B cell (primary cell): ENCODE measurements around the gene HBZ. TPM values are rescaled to one million over a fixed set of nuclear protein-coding genes. Genes with fewer than 3 reads are reported as not detected.

Experiments
- ATAC-seq: fragments of 200-7000 bp; cut with Tn5 transposase; one replicate; pipeline ENCODE4 v1.10.0; 2021; ENCODE audit warnings: low read depth, mild to moderate bottlenecking, moderate number of reproducible peaks, moderate library complexity
- CTCF ChIA-PET: fragments of 350-600 bp; sonication (Branson Sonifier 250); formaldehyde crosslinking; loops from one replicate; lab custom pipeline; 2021; ENCODE audit warnings: antibody characterized with exemption, inconsistent platforms; lab: Charles Lee
- POLR2A ChIA-PET: fragments of 350-600 bp; sonication (Branson Sonifier 250); formaldehyde crosslinking; loops from one replicate; lab custom pipeline; 2021; ENCODE audit warnings: antibody characterized with exemption; lab: Charles Lee
- DNase-seq: peaks from one replicate; pipeline ENCODE4 v3.0.0; 2013
- H2AFZ ChIP-seq: 2 replicates; pipeline ENCODE4 v1.6.1; 2012; ENCODE audit warnings: mild to moderate bottlenecking, low read depth, low read length; ENCODE audit not compliant: insufficient read depth, poor library complexity, severe bottlenecking
- H3K27ac ChIP-seq, 2 donors: 1 replicate in 1 of 2; 2 replicates in 1 of 2; pipeline ENCODE4 v1.5.1; 2012 to 2013; ENCODE audit warnings: low read length in 2 of 2, mild to moderate bottlenecking in 2 of 2, moderate library complexity in 1 of 2
- H3K27me3 ChIP-seq, 4 experiments: fragments of 200-600 bp in 1 of 4; sonication (generic) in 1 of 4; replicated peaks in 1 of 4; 1 replicate in 2 of 4; 2 replicates in 2 of 4; pipeline versions ENCODE4 v1.6.1 to v1.7.0; 2013 to 2016; ENCODE audit warnings: low read length in 3 of 4, mild to moderate bottlenecking in 2 of 4, mixed read lengths in 1 of 4, moderate library complexity in 1 of 4; ENCODE audit not compliant: insufficient read depth in 4 of 4, control insufficient read depth in 3 of 4; ENCODE audit errors: control extremely low read depth in 1 of 4
- H3K36me3 ChIP-seq, 2 experiments: replicated peaks in 1 of 2; 1 replicate in 1 of 2; 2 replicates in 1 of 2; pipeline versions ENCODE4 v1.6.1 to v1.7.1; 2013; ENCODE audit warnings: low read length in 1 of 2; ENCODE audit not compliant: insufficient read depth in 2 of 2, control insufficient read depth in 1 of 2; ENCODE audit errors: control extremely low read depth in 1 of 2, extremely low read depth in 1 of 2
- H3K4me1 ChIP-seq, 2 donors: fragments of 200-600 bp in 1 of 2; sonication (generic) in 1 of 2; 1 replicate in 1 of 2; 2 replicates in 1 of 2; pipeline versions ENCODE4 v1.5.1 to v1.6.1; 2013 to 2017; ENCODE audit warnings: low read length in 2 of 2; ENCODE audit not compliant: control insufficient read depth in 2 of 2, insufficient read depth in 2 of 2
- H3K4me2 ChIP-seq: replicated peaks from 2 replicates; pipeline ENCODE3; 2012; ENCODE audit warnings: mild to moderate bottlenecking, low read depth, low read length; ENCODE audit not compliant: poor library complexity, severe bottlenecking
- H3K4me3 ChIP-seq, 5 experiments: fragments of 200-600 bp in 1 of 5; sonication (generic) in 1 of 5; 1 replicate in 3 of 5; 2 replicates in 2 of 5; pipeline versions ENCODE4 v1.5.1 to v1.7.0; 2011 to 2016; ENCODE audit warnings: low read length in 4 of 5, mild to moderate bottlenecking in 4 of 5, low read depth in 2 of 5, control low read depth in 1 of 5, moderate library complexity in 1 of 5; ENCODE audit not compliant: insufficient read depth in 1 of 5; ENCODE audit errors: control extremely low read depth in 1 of 5, extremely low read depth in 1 of 5
- H3K79me2 ChIP-seq: fragments of 200-600 bp; sonication (generic); one replicate; pipeline ENCODE4 v1.6.0; 2016; ENCODE audit warnings: low read length; ENCODE audit not compliant: control insufficient read depth, insufficient read depth
- H3K9ac ChIP-seq: fragments of 200-600 bp; sonication (generic); 2 replicates; pipeline ENCODE4 v1.6.1; 2017; ENCODE audit warnings: mild to moderate bottlenecking, low read length, moderate library complexity
- H3K9me3 ChIP-seq, 3 donors: one replicate each; pipeline versions ENCODE4 v1.6.1 to v1.7.1; 2013; ENCODE audit warnings: low read length in 2 of 3; ENCODE audit not compliant: control insufficient read depth in 2 of 3, insufficient read depth in 1 of 3; ENCODE audit errors: control extremely low read depth in 1 of 3
- H4K20me1 ChIP-seq: 2 replicates; pipeline ENCODE4 v1.6.0; 2012; ENCODE audit warnings: mild to moderate bottlenecking, low read length; ENCODE audit not compliant: insufficient read depth, control insufficient read depth, poor library complexity, severe bottlenecking
- H3K27ac Mint-ChIP-seq: one replicate; pipeline ENCODE4 v1.8.0; 2021; ENCODE audit warnings: mixed read lengths
- H3K27me3 Mint-ChIP-seq: one replicate; pipeline ENCODE4 v1.8.0; 2021; ENCODE audit warnings: mixed read lengths
- H3K4me1 Mint-ChIP-seq: one replicate; pipeline ENCODE4 v1.8.0; 2021; ENCODE audit warnings: mixed read lengths
- H3K4me3 Mint-ChIP-seq: one replicate; pipeline ENCODE4 v1.8.0; 2021; ENCODE audit warnings: mixed read lengths
- H3K9me3 Mint-ChIP-seq: one replicate; pipeline ENCODE4 v1.8.0; 2022; ENCODE audit warnings: mixed read lengths; ENCODE audit not compliant: insufficient read depth
- CTCF ChIP-seq: fragments of 200-600 bp; IDR thresholded peaks from one replicate; pipeline ENCODE4 v1.8.0; 2022; ENCODE audit warnings: antibody characterized with exemption, mild to moderate bottlenecking
- EZH2 ChIP-seq: IDR thresholded peaks from 2 replicates; pipeline ENCODE4 v1.6.1; 2012; ENCODE audit warnings: borderline replicate concordance, low read depth, mild to moderate bottlenecking, moderate library complexity, low read length; ENCODE audit not compliant: insufficient read depth, poor library complexity, severe bottlenecking
- WGBS: methylation state at CpG from one replicate; pipeline ENCODE4 v1.1.5; 2013; ENCODE audit warnings: missing lambda C conversion rate; ENCODE audit not compliant: insufficient coverage; 5-methylcytosine and 5-hydroxymethylcytosine counted together
- intact Hi-C: fragments of 100-400 bp; cut with micrococcal nuclease; formaldehyde crosslinking; loops from one replicate; pipeline ENCODE4 v1.10.0; 2022
- polyA plus RNA-seq: library from polyadenylated mRNA; depleted of rRNA; stranded (reverse); fragments of >200 nt; gene quantifications from 2 replicates; pipeline ENCODE4 v1.2.3, GENCODE V29; 2012
- total RNA-seq, 2 donors: library from RNA; stranded (reverse); fragments of 120-200 nt in 1 of 2; gene quantifications; 1 replicate in 1 of 2; 2 replicates in 1 of 2; pipeline versions ENCODE4 v1.2.3 to v1.2.4, GENCODE V29; 2013 to 2022

The HBZ gene
- total and polyA plus RNA-seq, 2 donors (not counting 1 experiment from before 2014, with no cell fraction given): not detected

- Histone ChIP-seq H2AFZ (peak within 1 kb of the TSS; percentile 70), H3K27ac (no peak within 1 kb of the TSS), H3K4me2 (peak within 1 kb of the TSS; percentile 94), H3K9me3 (peaks cover 0 to 4% (median 0%) of the 10 kb centered on the region in 3 donors), H3K4me1 (peaks cover 14 to 22% of the 10 kb centered on the region in 2 donors), H3K79me2 (no peaks in the 10 kb centered on the region), H3K27me3 (peaks cover 0 to 43% (median 25%) of the 10 kb centered on the region in 4 experiments), H3K9ac (peak within 1 kb of the TSS; percentile 58), H3K36me3 (no peaks in the 10 kb centered on the region), H4K20me1 (no peaks in the 10 kb centered on the region), H3K4me3 (peak within 1 kb of the TSS in 4 of 5 experiments; percentile 23 to 46 (median 38))
- ATAC-seq: no peak
- POLR2A ChIA-PET: interaction anchor here (0.6 kb wide), 2 partner anchors 20 to 21 kb away, joined by 5 to 13 read pairs; no protein-coding TSS in a partner anchor
- Mint-ChIP-seq H3K9me3 (no peaks in the 10 kb centered on the region), H3K4me3 (peak within 1 kb of the TSS; percentile 45), H3K27ac (no peak within 1 kb of the TSS), H3K27me3 (peaks cover 24% of the 10 kb centered on the region), H3K4me1 (peaks cover 17% of the 10 kb centered on the region)
- intact Hi-C loops: loop anchor here (2.0 kb wide), 1 partner anchor 41 kb away; the partner anchor contains the start of gene NPRL3
- TF ChIP-seq EZH2: no peak
- peak; percentile 63 for TF ChIP-seq CTCF
- WGBS: 6% methylated on average over 48 of the region's 59 CpGs
- CTCF ChIA-PET: interaction anchor here (0.8 to 4.1 kb wide), 4 partner anchors 63 to 115 kb away, joined by 3 to 34 read pairs (median 12); no protein-coding TSS in a partner anchor
- peak; percentile 54 for DNase-seq
Measured at GRCh38 chr16:180101-180675, 27.7 kb downstream of the HBZ start, which contains the start of gene HBQ1. Gene HBQ1, plus strand, starts transcription at chr16:180459. Its CDS starts 28 bp downstream, at chr16:180487.
